ENCODE data around the gene LAMC3.

LAMC3 gene

DNA sequence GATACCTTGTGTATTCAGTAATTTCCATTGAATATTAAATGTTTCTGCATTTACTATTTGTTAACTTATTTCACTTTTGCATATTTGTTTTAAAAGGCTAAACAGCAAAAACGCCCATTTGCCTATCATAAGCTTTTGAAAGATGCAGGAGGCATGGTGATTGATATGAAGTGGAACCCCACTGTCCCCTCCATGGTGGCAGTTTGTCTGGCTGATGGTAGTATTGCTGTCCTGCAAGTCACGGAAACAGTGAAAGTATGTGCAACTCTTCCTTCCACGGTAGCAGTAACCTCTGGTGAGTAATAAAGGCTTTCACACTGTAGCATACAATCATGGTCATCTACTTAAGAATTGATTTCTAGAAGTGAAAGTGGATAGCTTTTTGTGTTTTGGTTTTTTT lies 120.2 kb downstream of the LAMC3 start:
- DNase-seq (ENCODE audit: low read depth), result no peak
- TF ChIP-seq, protein P1, sequence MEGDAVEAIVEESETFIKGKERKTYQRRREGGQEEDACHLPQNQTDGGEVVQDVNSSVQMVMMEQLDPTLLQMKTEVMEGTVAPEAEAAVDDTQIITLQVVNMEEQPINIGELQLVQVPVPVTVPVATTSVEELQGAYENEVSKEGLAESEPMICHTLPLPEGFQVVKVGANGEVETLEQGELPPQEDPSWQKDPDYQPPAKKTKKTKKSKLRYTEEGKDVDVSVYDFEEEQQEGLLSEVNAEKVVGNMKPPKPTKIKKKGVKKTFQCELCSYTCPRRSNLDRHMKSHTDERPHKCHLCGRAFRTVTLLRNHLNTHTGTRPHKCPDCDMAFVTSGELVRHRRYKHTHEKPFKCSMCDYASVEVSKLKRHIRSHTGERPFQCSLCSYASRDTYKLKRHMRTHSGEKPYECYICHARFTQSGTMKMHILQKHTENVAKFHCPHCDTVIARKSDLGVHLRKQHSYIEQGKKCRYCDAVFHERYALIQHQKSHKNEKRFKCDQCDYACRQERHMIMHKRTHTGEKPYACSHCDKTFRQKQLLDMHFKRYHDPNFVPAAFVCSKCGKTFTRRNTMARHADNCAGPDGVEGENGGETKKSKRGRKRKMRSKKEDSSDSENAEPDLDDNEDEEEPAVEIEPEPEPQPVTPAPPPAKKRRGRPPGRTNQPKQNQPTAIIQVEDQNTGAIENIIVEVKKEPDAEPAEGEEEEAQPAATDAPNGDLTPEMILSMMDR (IDR thresholded peaks at IDR 0.05; ENCODE audit: low read depth, low read length, missing control alignments), result no peak
- no peak overlapping the region for H3K4me3 ChIP-seq (ENCODE audit: low read depth, low read length)

DNA sequence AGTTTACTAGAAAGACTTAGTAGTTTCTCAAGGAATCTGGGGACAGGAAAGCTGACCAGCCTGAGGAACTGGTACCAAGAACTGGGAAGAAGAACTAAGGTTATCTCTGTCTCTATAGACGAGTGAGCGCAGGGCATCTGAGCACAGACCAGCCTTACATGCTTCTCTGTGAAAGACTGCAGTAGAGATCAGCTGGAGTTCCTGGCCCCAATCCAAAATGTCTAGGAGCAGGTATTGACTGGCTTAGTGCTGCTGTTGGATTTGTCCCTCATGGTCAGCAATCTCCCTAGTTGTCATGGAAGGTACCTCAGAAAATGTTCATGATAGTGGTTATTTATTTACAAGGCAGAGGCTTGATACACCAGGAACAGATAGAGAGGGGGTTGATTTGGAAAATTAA lies 129.7 kb downstream of the LAMC3 start:
- TF ChIP-seq, protein P1 (IDR thresholded peaks at IDR 0.05; ENCODE audit: low read depth, low read length, missing control alignments), result no peak
- no peak overlapping the region for H3K4me3 ChIP-seq (ENCODE audit: low read depth, low read length)
- no peak for DNase-seq (ENCODE audit: low read depth)

GRCh38 chr9:131140112-131140511 lies 131.1 kb downstream of the LAMC3 start:
- no peak overlapping the region for H3K4me3 ChIP-seq (ENCODE audit: low read depth, low read length)
- DNase-seq (ENCODE audit: low read depth), result no peak
- TF ChIP-seq, protein P1 (IDR thresholded peaks at IDR 0.05; ENCODE audit: low read depth, low read length, missing control alignments), result no peak

DNA sequence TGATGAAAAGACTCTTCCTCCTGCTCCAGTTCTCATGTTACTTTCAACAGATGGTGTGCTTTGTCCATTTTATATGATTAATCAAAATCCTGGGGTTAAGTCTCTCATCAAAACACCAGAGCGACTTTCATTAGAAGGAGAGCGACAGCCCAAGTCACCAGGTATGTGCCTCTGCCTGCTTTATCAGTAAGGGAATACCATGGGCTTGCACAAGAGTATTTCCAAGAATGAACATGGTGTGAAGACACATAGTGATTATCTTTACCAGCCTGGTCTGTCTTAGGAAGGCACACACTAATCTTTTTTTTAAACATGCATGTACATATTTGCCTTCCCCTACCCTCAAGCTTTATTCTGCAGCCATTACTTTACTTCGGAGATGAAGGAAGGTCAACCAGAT lies 131.6 kb downstream of the LAMC3 start:
- TF ChIP-seq, protein P1 (IDR thresholded peaks at IDR 0.05; ENCODE audit: low read depth, low read length, missing control alignments), result no peak
- DNase-seq (ENCODE audit: low read depth), result no peak
- H3K4me3 ChIP-seq (ENCODE audit: low read depth, low read length), result no peak overlapping the region

DNA sequence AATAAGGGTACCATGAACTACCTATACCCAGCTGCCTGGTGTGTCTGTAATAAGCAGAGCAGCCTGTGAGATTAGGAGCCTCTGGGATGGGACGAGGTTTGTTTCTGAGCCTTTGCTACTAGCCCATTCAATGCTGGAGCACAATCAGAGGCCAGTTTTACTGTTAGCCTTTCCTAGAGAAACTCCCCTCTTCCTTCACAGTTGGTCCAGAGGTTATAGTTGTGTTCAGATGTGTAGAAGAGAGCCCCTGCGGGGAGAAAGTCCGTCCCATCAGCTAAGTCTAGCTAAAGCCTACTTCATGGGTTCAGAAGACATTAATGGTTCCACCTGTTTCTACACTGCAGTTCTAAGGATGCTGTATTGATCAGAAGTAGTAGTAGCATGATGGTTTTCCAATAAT lies 133.2 kb downstream of the LAMC3 start:
- DNase-seq (ENCODE audit: low read depth), result no peak
- no peak overlapping the region for H3K4me3 ChIP-seq (ENCODE audit: low read depth, low read length)
- TF ChIP-seq, protein P1 (IDR thresholded peaks at IDR 0.05; ENCODE audit: low read depth, low read length, missing control alignments), result no peak

Data from GM12864 (cell line).